Activated naive CD4-positive, alpha-beta T cell treated with anti-CD3 and anti-CD28 coated beads, Interleukin-2, amount 10 ng/mL, durations not matched to agents 7 days and 5 days (primary cell): ENCODE measurements around the gene NELFA.

Source experiments
- CTCF ChIA-PET: fragments of 350-600 bp; sonication (Branson Sonifier 250); formaldehyde crosslinking; loops from one replicate; lab custom pipeline; 2021; ENCODE audit warnings: antibody characterized with exemption; lab: Charles Lee
- DNase-seq: peaks from one replicate; pipeline ENCODE4 v3.0.0-alpha.2; 2020
- H3K27ac Mint-ChIP-seq: one replicate; pipeline ENCODE4 v1.8.0; 2021; ENCODE audit warnings: mild to moderate bottlenecking, moderate library complexity, mixed read lengths
- H3K27me3 Mint-ChIP-seq: one replicate; pipeline ENCODE4 v1.8.0; 2021; ENCODE audit warnings: mild to moderate bottlenecking, mixed read lengths
- H3K36me3 Mint-ChIP-seq: one replicate; pipeline ENCODE4 v1.8.0; 2021; ENCODE audit warnings: mixed read lengths
- H3K4me1 Mint-ChIP-seq: one replicate; pipeline ENCODE4 v1.8.0; 2021; ENCODE audit warnings: mixed read lengths
- H3K4me3 Mint-ChIP-seq: one replicate; pipeline ENCODE4 v1.8.0; 2021; ENCODE audit warnings: mild to moderate bottlenecking, moderate library complexity, mixed read lengths
- H3K9me3 Mint-ChIP-seq: one replicate; pipeline ENCODE4 v1.8.0; 2021; ENCODE audit warnings: mixed read lengths

Gene NELFA

DNA sequence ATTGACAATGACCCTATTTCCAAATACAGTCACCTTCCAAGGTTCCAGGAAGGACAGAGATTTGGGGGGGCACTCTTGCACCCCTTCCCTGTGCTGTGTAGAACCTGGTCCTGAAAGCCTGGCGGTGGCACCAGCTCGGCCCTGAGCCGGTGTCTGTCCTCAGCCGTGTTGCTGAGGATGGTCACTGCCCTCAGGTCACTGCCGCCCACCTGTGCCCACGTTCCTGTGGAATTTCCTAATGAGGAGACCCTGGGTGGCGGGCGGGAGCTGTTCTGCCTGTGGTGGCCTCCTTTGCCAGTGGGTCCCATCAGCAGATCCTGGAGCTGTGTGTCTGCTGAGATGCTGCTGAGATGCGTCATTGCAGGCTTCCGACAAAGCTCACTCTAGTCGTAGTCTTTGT lies 32.9 kb downstream of the NELFA start:
- Mint-ChIP-seq H3K36me3 (peaks cover 75% of the 10 kb centered on the region), H3K4me1 (peaks cover 2% of the 10 kb centered on the region), H3K4me3 (no peak overlapping the region), H3K27me3 (no peaks in the 10 kb centered on the region), H3K9me3 (no peaks in the 10 kb centered on the region), H3K27ac (no peak overlapping the region)
- no peak for DNase-seq
- CTCF ChIA-PET = no interaction called here

DNA sequence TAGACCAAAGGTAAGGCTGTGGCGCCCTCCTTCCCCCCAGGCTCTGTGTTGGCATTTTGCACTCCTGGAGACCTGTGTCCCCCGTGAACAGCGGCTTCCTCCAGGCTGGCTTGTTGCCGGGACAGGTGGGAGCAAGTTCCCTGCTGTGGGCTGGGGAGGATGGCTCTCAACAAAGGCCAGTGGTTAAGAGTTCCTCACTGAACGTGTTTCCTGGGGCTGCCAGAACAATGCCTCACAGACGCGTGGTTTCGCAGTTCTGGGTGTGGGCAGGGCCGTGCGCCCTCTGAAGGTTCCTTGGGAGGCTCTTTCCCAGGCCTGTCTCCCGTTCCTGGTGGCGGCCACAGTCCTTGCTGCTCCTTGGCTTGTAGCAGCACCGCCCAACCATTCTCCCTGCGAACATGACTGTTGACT lies 33.4 kb downstream of the NELFA start:
- Mint-ChIP-seq H3K4me3 (no peak overlapping the region), H3K27ac (no peak overlapping the region), H3K4me1 (no peaks in the 10 kb centered on the region), H3K36me3 (peaks cover 71% of the 10 kb centered on the region), H3K27me3 (no peaks in the 10 kb centered on the region), H3K9me3 (no peaks in the 10 kb centered on the region)
- DNase-seq = peak; percentile 12
- CTCF ChIA-PET = no interaction called here

DNA sequence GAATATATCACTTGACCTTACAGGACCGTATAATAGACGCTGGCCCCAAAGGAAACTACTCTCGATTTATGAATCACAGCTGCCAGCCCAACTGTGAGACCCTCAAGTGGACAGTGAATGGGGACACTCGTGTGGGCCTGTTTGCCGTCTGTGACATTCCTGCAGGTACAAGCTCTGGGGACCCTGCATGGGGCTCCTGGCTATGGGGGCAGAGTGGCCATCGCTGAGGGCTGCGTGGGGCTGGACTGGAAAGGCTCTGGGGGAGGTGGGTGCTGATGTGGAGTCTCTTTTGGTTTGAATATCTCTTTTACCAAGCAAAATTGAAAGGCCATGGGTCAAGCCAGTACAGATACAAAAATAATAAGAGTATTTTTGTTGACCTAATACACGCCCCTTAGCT lies 33.9 kb downstream of the NELFA start:
- H3K27me3 Mint-ChIP-seq = no peaks in the 10 kb centered on the region
- no peaks in the 10 kb centered on the region for H3K4me1 Mint-ChIP-seq
- H3K36me3 Mint-ChIP-seq = peaks cover 72% of the 10 kb centered on the region
- no peak overlapping the region for H3K4me3 Mint-ChIP-seq
- DNase-seq = peak; percentile 19
- H3K9me3 Mint-ChIP-seq = no peaks in the 10 kb centered on the region
- H3K27ac Mint-ChIP-seq = no peak overlapping the region
- CTCF ChIA-PET = no interaction called here

DNA sequence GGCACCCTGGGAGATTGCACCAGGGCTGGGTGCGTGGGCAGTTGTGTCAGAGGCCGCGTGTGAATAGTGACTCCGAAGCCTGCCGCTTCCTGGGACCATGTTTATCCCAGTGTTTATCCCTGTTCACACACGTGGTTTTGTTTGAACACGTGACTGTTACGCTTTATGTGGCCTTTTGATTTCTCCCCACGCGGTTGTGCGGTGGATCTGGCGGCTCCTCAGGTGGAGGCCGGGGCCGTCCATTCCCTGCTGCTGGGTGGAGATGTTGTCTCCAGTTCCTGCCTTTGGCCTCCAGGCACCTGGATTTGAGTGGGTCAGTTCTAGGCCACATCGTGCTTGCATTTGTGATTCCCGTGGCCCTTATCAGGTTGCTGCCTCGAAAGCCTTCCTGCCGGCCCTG lies 35.1 kb downstream of the NELFA start:
- Mint-ChIP-seq H3K4me1 (no peaks in the 10 kb centered on the region), H3K27ac (no peak overlapping the region), H3K9me3 (no peaks in the 10 kb centered on the region), H3K36me3 (peaks cover 74% of the 10 kb centered on the region), H3K27me3 (no peaks in the 10 kb centered on the region), H3K4me3 (no peak overlapping the region)
- peak; percentile 11 for DNase-seq
- CTCF ChIA-PET = no interaction called here

DNA sequence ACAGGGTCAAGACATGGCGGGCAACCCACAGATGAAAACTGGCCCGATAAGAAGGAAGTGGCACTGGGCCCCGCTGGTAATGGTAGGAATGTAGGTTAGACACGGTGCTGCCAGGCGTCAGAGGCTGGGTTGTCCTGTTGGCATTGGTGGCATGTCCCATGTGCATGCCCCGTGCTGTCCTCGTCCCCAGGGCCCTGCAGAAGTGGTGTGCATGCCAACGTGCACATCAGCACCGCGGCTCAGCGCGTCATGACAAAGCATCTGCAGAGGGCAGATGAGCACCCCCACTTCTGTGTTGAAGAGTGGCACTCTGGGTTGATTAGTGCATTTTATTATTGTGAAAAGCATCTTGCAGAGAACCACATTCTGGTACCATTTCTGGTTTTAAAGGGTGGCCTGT lies 35.6 kb downstream of the NELFA start:
- Mint-ChIP-seq H3K36me3 (peaks cover 74% of the 10 kb centered on the region), H3K27me3 (no peaks in the 10 kb centered on the region), H3K4me3 (no peak overlapping the region), H3K4me1 (no peaks in the 10 kb centered on the region), H3K9me3 (no peaks in the 10 kb centered on the region), H3K27ac (no peak overlapping the region)
- DNase-seq = no peak
- CTCF ChIA-PET = no interaction called here

DNA sequence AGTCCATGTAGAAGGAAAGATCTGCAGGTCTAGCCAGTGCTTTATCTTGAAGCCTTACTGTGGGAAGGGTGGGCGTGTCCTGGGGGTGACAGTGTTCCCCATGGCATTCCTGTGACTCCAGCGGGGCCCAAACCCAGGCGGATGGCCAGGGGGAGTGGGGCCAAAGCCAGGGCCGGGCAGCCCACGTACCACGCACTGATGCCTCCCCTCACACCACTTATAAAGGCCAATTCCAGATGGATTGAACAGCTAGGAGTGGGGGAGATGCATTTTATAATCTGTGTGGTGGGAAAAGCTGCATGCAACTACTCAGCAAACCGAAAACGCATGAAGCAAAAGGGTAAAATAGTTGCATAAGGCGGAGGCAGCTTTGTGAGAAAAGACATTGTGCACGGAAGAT lies 36.4 kb downstream of the NELFA start:
- H3K36me3 Mint-ChIP-seq = peaks cover 75% of the 10 kb centered on the region
- no peak overlapping the region for H3K4me3 Mint-ChIP-seq
- no peaks in the 10 kb centered on the region for H3K4me1 Mint-ChIP-seq
- no peak for DNase-seq
- H3K27me3 Mint-ChIP-seq = no peaks in the 10 kb centered on the region
- H3K9me3 Mint-ChIP-seq = no peaks in the 10 kb centered on the region
- CTCF ChIA-PET = no interaction called here
- H3K27ac Mint-ChIP-seq = no peak overlapping the region

DNA sequence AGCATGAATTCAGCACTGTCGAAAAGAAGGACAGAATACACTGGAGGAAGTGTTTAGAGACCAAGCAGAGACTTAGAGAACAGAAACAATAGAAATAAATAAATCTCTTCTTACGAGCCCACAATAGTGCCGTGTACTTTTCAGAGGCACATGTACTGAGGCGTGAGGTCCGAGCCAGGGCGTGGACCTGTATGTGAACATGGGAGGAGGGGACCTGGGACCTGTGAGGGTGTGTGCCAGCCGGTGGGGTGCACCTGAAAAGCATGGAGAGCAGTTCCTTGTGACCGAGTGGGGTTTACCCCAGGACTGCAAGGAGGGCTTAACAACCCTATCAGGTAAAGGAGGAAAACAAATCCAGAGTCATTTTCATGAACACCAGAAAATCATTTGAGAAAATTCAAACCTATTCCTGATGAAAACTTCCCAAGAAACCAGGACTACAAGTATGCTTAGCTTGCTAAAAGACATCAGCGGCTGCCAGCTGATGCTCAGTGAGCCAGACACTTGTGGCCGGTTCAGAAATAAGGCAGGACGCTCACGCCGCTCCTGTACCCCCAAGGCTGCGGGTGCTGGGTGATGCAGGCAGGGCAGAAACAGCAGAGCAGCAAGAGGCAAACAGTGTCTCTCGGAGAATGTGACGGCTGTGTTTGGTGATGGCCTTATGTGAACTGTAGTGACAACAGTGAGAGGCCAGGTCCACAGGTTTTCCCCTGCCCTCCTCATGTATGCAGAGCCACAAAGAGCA lies 37.1 kb downstream of the NELFA start:
- Mint-ChIP-seq H3K4me1 (no peaks in the 10 kb centered on the region), H3K36me3 (peaks cover 74% of the 10 kb centered on the region), H3K27me3 (no peaks in the 10 kb centered on the region), H3K9me3 (no peaks in the 10 kb centered on the region), H3K4me3 (no peak overlapping the region), H3K27ac (no peak overlapping the region)
- no peak for DNase-seq
- CTCF ChIA-PET = no interaction called here

DNA sequence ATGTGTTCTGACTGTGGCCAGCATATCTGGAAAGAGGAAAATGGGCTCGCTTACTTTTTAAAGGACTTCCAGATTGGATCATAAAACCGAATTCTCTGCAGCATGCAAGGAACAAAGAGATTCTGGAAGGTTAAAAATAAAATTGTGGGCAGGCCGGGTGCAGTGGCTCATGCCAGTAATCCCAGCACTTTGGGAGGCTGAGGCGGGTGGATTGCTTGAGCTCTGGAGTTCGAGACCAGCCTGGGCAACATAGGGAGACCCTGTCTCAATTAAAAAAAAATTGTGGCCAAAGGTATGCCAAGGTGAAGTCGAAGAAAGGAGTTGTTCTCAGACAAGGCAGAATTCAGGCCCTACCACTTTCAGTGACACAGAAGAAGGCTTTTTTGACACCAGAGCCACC lies 37.8 kb downstream of the NELFA start:
- CTCF ChIA-PET = no interaction called here
- no peaks in the 10 kb centered on the region for H3K4me1 Mint-ChIP-seq
- H3K27me3 Mint-ChIP-seq = no peaks in the 10 kb centered on the region
- DNase-seq = no peak
- H3K36me3 Mint-ChIP-seq = peaks cover 74% of the 10 kb centered on the region
- no peak overlapping the region for H3K27ac Mint-ChIP-seq
- no peak overlapping the region for H3K4me3 Mint-ChIP-seq
- no peaks in the 10 kb centered on the region for H3K9me3 Mint-ChIP-seq

DNA sequence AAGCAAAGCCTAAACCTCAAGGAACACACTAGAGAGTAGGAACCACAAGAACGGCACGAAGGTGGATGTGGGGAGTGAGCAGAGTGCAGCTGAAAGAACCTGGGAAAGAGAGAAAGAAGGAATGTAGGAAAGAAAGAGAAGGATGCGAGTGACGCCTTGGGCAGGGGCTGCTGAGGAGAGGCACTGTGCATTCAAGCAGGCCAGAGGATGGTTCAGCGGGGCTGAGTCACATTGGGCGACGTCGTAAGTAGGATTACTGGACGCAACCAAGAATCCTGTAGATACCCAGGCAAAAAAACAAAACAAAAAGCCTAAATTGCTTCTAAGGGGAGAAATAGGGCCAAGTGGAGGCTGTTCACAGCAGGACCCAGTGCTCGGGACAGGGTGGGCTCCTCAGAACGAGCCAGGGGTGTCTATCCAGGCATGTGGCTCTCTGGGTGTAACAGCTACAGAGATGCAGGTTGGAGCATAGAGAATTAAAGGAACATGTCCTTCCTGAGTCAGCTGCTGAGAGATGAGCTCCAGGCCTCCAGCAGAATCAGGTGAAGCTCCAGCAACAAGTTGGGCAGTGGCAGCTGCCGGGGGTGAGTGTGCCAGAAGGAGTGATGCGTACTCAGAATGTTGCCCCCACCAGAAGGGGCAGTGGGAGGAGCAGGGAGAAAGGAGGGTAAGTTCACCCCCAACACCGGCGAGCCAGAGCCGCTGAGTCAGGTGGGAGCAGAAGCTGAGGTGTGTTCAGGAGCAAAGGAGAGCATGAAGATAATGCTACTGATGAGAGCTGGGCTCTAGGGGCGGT lies 38.6 kb downstream of the NELFA start:
- Mint-ChIP-seq H3K4me1 (no peaks in the 10 kb centered on the region), H3K36me3 (peaks cover 74% of the 10 kb centered on the region), H3K27ac (no peak overlapping the region), H3K4me3 (no peak overlapping the region), H3K9me3 (no peaks in the 10 kb centered on the region), H3K27me3 (no peaks in the 10 kb centered on the region)
- CTCF ChIA-PET = no interaction called here
- DNase-seq = no peak

DNA sequence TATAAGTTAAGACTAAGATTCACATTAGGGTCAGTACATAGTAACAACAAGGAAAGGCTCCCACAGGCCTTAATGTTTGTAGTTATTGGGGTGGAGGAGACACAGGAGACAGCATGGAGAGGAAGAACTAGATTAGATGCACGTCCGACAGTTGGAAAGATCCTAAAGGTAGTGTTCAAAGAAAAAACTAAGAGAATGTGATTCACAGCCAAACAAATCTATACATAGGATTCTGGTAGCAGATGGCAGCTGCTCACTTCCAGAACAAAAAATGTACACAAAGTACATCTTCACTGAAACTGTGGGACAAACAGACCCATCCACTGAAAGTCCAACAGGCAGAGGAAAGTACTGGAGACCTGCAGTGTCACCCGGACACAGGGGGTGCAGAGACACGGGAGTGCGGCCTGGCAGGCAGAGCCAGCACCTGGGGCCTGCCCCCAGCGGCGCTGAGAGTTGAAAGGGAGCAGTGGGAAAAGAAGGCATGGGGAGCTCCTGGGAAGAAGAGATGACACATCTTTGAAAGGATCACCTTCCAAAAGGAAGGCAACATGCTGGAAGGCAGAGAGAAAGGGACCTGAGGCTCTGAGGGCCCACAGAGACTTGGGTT lies 40.0 kb downstream of the NELFA start:
- Mint-ChIP-seq H3K36me3 (peaks cover 76% of the 10 kb centered on the region), H3K4me3 (no peak overlapping the region), H3K27me3 (no peaks in the 10 kb centered on the region), H3K9me3 (no peaks in the 10 kb centered on the region), H3K27ac (peak overlapping the region; percentile 53), H3K4me1 (no peaks in the 10 kb centered on the region)
- no peak for DNase-seq
- CTCF ChIA-PET = no interaction called here

DNA sequence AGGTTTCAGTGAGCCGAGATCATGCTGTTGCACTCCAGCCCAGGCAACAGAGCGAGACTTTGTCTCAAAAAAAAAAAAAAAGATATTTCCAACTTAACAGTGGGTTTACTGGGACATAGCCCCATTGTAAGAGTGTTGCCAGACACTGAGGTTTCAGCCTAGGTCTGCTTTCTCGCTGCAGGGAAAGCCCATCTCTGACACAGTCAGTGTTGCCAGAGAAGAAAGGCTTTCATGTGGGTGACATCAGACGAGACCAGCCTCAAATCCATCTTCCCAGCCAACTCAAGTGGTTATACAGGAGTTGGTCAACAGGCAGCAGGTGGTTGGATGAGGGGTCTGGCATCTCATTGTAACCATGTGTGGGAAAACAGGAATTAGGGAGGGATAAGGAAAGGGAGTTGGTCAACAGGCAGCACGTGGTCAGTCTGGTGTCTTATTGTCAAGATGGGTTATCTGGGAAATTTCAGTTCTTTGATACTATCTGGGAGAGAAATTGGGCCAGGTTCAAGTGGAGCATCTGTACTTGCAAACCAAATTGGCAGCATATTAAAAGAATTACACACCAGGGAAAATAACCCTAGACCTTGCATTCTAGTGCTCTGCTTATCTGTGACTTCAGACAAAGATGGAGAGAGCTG lies 41.1 kb downstream of the NELFA start:
- CTCF ChIA-PET = no interaction called here
- no peaks in the 10 kb centered on the region for H3K4me1 Mint-ChIP-seq
- no peak for DNase-seq
- peaks cover 80% of the 10 kb centered on the region for H3K36me3 Mint-ChIP-seq
- H3K27me3 Mint-ChIP-seq = no peaks in the 10 kb centered on the region
- H3K9me3 Mint-ChIP-seq = no peaks in the 10 kb centered on the region
- no peak overlapping the region for H3K27ac Mint-ChIP-seq
- H3K4me3 Mint-ChIP-seq = no peak overlapping the region

DNA sequence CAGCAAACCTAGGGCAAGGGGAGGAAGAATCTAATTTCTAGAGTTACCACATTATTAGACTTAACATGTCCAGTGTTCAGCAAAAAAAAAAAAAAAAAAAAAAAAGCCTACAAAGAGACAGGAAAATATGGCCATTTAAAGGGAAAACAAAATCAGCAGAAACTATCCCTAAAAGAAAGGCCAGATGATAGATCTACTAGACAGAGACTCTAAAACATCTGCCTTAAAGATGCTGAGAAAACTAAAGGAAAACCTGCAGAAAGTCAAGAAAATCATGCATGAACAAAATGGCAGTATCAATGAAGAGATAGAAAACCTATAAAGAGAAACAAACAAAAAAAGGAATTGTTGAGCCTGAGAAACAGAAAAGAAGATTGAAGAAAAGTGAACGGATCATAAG lies 43.8 kb downstream of the NELFA start:
- no peaks in the 10 kb centered on the region for H3K4me1 Mint-ChIP-seq
- no peaks in the 10 kb centered on the region for H3K27me3 Mint-ChIP-seq
- no peak overlapping the region for H3K4me3 Mint-ChIP-seq
- no peaks in the 10 kb centered on the region for H3K9me3 Mint-ChIP-seq
- CTCF ChIA-PET = no interaction called here
- no peak for DNase-seq
- peaks cover 84% of the 10 kb centered on the region for H3K36me3 Mint-ChIP-seq
- no peak overlapping the region for H3K27ac Mint-ChIP-seq

DNA sequence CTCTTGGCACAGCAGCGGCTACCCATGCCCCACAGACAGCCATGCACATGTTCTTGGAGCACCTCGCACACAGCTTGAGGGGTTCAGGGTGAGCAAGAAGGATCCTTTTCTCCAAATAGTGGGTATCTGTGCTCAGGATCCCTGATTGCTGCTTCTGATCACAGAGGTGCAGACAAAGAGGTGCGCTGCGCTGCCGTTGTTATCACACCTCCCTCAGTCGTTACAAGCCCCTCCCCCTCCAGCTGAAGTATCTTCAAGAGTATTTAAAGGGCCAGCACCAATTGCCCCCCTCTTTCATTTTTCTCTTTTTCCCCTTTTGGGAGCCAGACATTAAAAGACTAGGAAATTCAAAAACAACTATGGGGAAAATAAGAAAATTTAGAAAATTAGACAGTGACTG lies 44.3 kb downstream of the NELFA start:
- peaks cover 84% of the 10 kb centered on the region for H3K36me3 Mint-ChIP-seq
- CTCF ChIA-PET = no interaction called here
- no peaks in the 10 kb centered on the region for H3K4me1 Mint-ChIP-seq
- H3K9me3 Mint-ChIP-seq = no peaks in the 10 kb centered on the region
- no peak overlapping the region for H3K27ac Mint-ChIP-seq
- peak; percentile 11 for DNase-seq
- H3K4me3 Mint-ChIP-seq = no peak overlapping the region
- H3K27me3 Mint-ChIP-seq = no peaks in the 10 kb centered on the region

DNA sequence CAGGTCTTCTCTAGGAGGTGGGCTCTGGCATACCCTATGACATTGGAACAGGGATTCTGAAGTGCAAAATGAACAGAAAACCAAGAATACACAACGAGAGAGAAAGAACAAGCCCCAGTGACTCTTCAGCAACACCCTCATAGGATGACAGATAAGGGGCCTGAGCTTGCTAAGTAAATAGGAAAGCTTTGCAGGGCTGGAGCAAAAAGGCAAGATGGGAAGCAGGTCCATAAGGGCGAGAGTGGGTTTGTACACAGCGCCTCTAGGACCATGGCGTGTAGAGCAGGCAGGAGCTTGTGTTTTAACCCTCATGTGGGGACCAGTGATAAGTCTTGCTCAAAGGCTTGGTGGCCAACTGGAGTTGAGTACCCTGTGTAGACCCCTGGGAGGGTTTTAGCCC lies 45.8 kb downstream of the NELFA start:
- DNase-seq = no peak
- H3K4me1 Mint-ChIP-seq = no peaks in the 10 kb centered on the region
- no peaks in the 10 kb centered on the region for H3K27me3 Mint-ChIP-seq
- H3K4me3 Mint-ChIP-seq = no peak overlapping the region
- H3K27ac Mint-ChIP-seq = no peak overlapping the region
- CTCF ChIA-PET = no interaction called here
- H3K9me3 Mint-ChIP-seq = no peaks in the 10 kb centered on the region
- H3K36me3 Mint-ChIP-seq = peaks cover 82% of the 10 kb centered on the region
